Activated T-helper 17 cell treated with anti-CD3 and anti-CD28 coated beads, Interleukin-2, amount 50 U/mL, for 72 hours (primary cell): ENCODE data around the gene DLG2. TPM values are rescaled to one million over a fixed set of nuclear protein-coding genes. Genes with fewer than 3 reads are reported as not detected.

Experiments
- ATAC-seq: fragments of 150-1000 bp; cut with Tn5 transposase; replicated peaks from 2 replicates; pipeline ENCODE4 v1.10.0; 2021; ENCODE audit warnings: mild to moderate bottlenecking, moderate library complexity
- H3K27ac Mint-ChIP-seq: one replicate; pipeline ENCODE4 v1.8.0; 2022; ENCODE audit warnings: mixed read lengths
- H3K27me3 Mint-ChIP-seq: one replicate; pipeline ENCODE4 v1.8.0; 2022; ENCODE audit warnings: mixed read lengths
- H3K36me3 Mint-ChIP-seq: one replicate; pipeline ENCODE4 v1.8.0; 2022; ENCODE audit warnings: low read depth, mild to moderate bottlenecking, mixed read lengths
- H3K4me1 Mint-ChIP-seq: one replicate; pipeline ENCODE4 v1.8.0; 2022; ENCODE audit warnings: mixed read lengths
- H3K4me3 Mint-ChIP-seq: one replicate; pipeline ENCODE4 v1.8.0; 2022; ENCODE audit warnings: mild to moderate bottlenecking, mixed read lengths
- H3K9me3 Mint-ChIP-seq: one replicate; pipeline ENCODE4 v1.8.0; 2022; ENCODE audit warnings: mixed read lengths
- total RNA-seq, 2 donors: library from RNA; stranded (reverse); gene quantifications; one replicate each; pipeline ENCODE4 v1.2.3, GENCODE V29; 2022

DLG2 gene
- total RNA-seq, 2 donors from 2014 or later, result 1.5 to 1.9 TPM

DNA sequence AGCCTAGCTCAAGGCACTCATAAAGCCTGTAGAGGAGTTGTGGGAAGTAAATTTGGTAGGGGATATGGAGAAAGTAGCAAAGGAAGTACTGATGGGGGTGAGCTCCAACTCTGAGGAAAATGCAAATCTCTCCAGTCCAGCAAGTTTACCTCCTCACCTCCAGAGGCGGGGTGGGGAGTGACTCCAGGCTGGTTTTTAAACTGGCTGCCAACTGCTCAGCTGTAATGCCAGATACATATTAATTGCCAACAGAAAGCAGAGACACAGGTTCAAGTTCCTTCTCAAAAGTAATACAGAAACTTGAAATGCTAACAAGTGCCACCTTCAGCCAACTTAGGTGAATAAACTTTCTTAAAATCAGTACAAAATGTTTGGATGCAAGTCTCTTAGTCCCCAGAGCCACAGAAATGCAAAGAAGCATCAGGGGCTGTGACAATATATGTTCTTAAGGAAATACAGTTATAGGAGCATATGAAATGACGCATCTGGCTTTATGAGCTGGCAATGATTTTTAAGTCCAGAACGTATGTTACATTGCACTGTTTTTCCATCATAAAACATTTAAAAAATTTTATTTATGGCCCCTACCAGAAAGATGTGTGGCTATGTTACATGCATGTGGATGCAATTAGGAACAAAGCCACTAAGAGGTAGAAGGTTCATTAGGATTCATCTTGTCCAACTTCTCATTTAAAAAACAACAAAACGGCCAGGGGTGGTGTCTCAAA, 1904.6 kb downstream of the DLG2 start:
- Mint-ChIP-seq H3K27me3 (peaks cover 9% of the 10 kb centered on the region), H3K4me1 (no peaks in the 10 kb centered on the region), H3K9me3 (no peaks in the 10 kb centered on the region), H3K27ac (no peak overlapping the region), H3K36me3 (no peaks in the 10 kb centered on the region), H3K4me3 (no peak overlapping the region)
- no peak for ATAC-seq

- Mint-ChIP-seq H3K4me1 (no peaks in the 10 kb centered on the region), H3K9me3 (no peaks in the 10 kb centered on the region), H3K27me3 (peaks cover 4% of the 10 kb centered on the region), H3K27ac (no peak overlapping the region), H3K4me3 (no peak overlapping the region), H3K36me3 (no peaks in the 10 kb centered on the region)
- ATAC-seq, result no peak
Measured at GRCh38 chr11:83721263-83721662, 1905.9 kb downstream of the DLG2 start.

GRCh38 chr11:83720675-83721074, 1906.5 kb downstream of the DLG2 start:
- no peaks in the 10 kb centered on the region for H3K4me1 Mint-ChIP-seq
- H3K27me3 Mint-ChIP-seq, result peaks cover 4% of the 10 kb centered on the region
- ATAC-seq, result no peak
- H3K36me3 Mint-ChIP-seq, result no peaks in the 10 kb centered on the region
- no peak overlapping the region for H3K27ac Mint-ChIP-seq
- no peaks in the 10 kb centered on the region for H3K9me3 Mint-ChIP-seq
- no peak overlapping the region for H3K4me3 Mint-ChIP-seq

DNA sequence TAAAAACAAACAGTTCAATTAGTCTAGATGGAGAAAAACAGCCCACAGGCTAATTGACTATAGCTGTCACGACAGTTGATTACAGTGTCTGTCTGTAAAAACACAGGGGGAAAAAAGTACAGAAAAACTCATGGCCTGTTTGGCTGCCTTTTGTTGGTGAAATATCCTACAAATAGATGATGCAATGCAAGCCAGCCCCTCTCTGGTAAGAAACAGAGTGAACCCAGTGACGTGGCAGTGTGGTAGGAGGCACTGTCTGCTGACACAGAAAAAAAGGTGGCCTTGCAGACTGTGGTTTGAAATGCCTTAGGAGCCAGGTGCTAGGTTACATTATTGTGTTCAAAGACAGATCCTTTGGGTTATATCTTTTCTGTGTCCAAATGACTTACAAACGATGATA, 1909.6 kb downstream of the DLG2 start:
- no peaks in the 10 kb centered on the region for H3K36me3 Mint-ChIP-seq
- H3K9me3 Mint-ChIP-seq, result no peaks in the 10 kb centered on the region
- no peak overlapping the region for H3K27ac Mint-ChIP-seq
- no peak for ATAC-seq
- H3K4me1 Mint-ChIP-seq, result no peaks in the 10 kb centered on the region
- H3K27me3 Mint-ChIP-seq, result no peaks in the 10 kb centered on the region
- no peak overlapping the region for H3K4me3 Mint-ChIP-seq

DNA sequence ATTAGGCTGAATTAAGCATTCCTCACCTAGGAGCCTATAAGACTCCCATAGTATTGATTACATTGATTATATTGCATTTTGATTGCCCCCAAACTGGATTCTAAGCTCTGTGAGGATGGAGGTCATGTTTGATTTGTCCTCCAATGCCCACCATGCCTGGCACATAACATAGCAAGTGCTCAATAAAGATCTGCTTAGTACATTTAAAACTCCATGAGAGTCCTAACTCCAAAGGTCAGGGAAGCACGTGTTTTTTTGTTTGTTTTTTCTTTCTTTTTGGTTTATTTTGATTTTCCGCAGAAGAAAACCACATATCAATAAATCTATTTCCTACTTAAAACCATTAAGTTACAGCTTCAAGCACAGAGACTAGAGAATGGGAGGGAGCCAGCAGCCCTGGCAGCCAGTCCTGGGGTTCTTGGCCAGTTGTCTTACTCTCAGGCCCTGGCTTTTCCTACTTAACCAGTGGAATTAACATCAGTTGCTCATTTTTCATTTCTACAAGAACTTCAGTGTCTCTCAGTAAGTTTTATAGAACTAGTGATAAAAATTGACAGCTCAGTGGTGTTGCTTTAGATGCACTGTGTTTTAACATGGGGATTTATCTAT, 1911.1 kb downstream of the DLG2 start:
- H3K36me3 Mint-ChIP-seq, result no peaks in the 10 kb centered on the region
- no peak overlapping the region for H3K27ac Mint-ChIP-seq
- H3K4me3 Mint-ChIP-seq, result no peak overlapping the region
- ATAC-seq, result no peak
- H3K9me3 Mint-ChIP-seq, result no peaks in the 10 kb centered on the region
- H3K4me1 Mint-ChIP-seq, result no peaks in the 10 kb centered on the region
- H3K27me3 Mint-ChIP-seq, result no peaks in the 10 kb centered on the region

DNA sequence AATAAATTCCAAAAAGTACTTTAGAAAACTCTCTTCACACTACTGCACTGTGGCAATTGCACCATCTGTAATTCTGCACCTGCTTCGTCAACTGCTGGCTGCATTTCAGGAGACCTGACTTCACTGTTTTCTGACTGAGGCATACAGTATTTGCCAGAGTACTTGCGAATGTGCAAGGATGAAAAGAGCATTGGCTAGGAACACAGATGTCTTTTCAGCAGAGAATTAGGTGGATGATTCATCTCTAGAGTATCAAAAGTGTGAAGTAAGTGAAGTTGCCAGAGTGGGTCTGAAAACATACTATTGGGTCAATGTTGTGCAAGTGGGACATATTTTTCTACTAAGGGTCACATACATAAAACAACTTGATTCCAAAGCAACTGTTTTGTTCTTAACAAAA, 1913.4 kb downstream of the DLG2 start:
- Mint-ChIP-seq H3K27me3 (no peaks in the 10 kb centered on the region), H3K4me3 (no peak overlapping the region), H3K9me3 (no peaks in the 10 kb centered on the region), H3K27ac (no peak overlapping the region), H3K4me1 (no peaks in the 10 kb centered on the region), H3K36me3 (no peaks in the 10 kb centered on the region)
- no peak for ATAC-seq

GRCh38 chr11:83711106-83711527, 1916.0 kb downstream of the DLG2 start:
- Mint-ChIP-seq H3K36me3 (no peaks in the 10 kb centered on the region), H3K4me1 (no peaks in the 10 kb centered on the region), H3K27ac (no peak overlapping the region), H3K4me3 (no peak overlapping the region), H3K9me3 (no peaks in the 10 kb centered on the region), H3K27me3 (no peaks in the 10 kb centered on the region)
- no peak for ATAC-seq

- H3K27ac Mint-ChIP-seq, result no peak overlapping the region
- H3K27me3 Mint-ChIP-seq, result no peaks in the 10 kb centered on the region
- no peak for ATAC-seq
- no peaks in the 10 kb centered on the region for H3K9me3 Mint-ChIP-seq
- H3K4me1 Mint-ChIP-seq, result no peaks in the 10 kb centered on the region
- no peak overlapping the region for H3K4me3 Mint-ChIP-seq
- H3K36me3 Mint-ChIP-seq, result no peaks in the 10 kb centered on the region
Measured at GRCh38 chr11:83709434-83709833, 1917.7 kb downstream of the DLG2 start.

DNA sequence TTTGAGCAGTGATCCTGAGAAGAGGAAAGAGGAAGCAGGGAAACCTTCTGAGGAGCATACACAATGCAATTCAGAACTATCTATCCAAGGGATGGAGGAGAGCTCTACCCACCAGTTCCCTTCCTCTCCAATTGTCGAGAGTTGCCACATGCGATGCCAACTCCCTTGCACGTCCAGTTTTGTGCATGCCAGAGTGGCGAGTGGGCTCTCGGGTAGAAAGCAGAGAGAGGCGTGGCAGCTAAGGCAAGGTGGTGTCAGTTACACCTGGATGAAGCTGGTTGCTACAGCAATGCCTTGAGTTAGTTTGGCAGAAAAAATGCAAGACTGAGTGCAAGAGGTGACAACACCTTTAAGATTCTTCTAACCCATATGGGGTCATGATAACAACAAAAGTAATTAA, 1920.6 kb downstream of the DLG2 start:
- H3K4me1 Mint-ChIP-seq, result no peaks in the 10 kb centered on the region
- peaks cover 4% of the 10 kb centered on the region for H3K27me3 Mint-ChIP-seq
- H3K27ac Mint-ChIP-seq, result no peak overlapping the region
- H3K9me3 Mint-ChIP-seq, result no peaks in the 10 kb centered on the region
- no peak overlapping the region for H3K4me3 Mint-ChIP-seq
- no peaks in the 10 kb centered on the region for H3K36me3 Mint-ChIP-seq
- no peak for ATAC-seq

DNA sequence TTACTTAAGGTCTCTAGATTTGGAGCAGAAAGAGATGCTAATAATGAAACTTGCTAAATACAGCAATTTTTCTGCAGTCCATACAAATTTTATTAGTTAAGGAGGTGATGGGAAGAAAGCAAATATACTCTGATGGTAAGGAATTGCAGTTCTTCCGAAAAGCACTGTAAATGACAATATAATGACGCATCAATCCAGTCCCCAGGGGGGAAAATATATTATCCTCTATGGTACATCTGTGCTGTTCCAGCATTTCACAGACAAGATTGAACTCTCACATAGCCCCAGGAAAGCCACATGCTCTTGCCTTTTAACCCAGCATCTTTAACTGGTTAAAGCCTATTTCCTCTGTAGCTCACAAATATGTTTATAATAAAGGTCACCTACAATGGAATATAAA, 1924.3 kb downstream of the DLG2 start:
- Mint-ChIP-seq H3K9me3 (no peaks in the 10 kb centered on the region), H3K36me3 (no peaks in the 10 kb centered on the region), H3K4me3 (no peak overlapping the region), H3K4me1 (no peaks in the 10 kb centered on the region), H3K27ac (no peak overlapping the region), H3K27me3 (peaks cover 9% of the 10 kb centered on the region)
- ATAC-seq, result no peak

GRCh38 chr11:83697518-83697917, 1929.6 kb downstream of the DLG2 start:
- no peak overlapping the region for H3K27ac Mint-ChIP-seq
- H3K36me3 Mint-ChIP-seq, result no peaks in the 10 kb centered on the region
- no peaks in the 10 kb centered on the region for H3K9me3 Mint-ChIP-seq
- H3K27me3 Mint-ChIP-seq, result peaks cover 6% of the 10 kb centered on the region
- no peak for ATAC-seq
- H3K4me1 Mint-ChIP-seq, result no peaks in the 10 kb centered on the region
- H3K4me3 Mint-ChIP-seq, result no peak overlapping the region

- H3K9me3 Mint-ChIP-seq, result no peaks in the 10 kb centered on the region
- peaks cover 6% of the 10 kb centered on the region for H3K27me3 Mint-ChIP-seq
- ATAC-seq, result no peak
- no peaks in the 10 kb centered on the region for H3K4me1 Mint-ChIP-seq
- H3K36me3 Mint-ChIP-seq, result no peaks in the 10 kb centered on the region
- no peak overlapping the region for H3K27ac Mint-ChIP-seq
- no peak overlapping the region for H3K4me3 Mint-ChIP-seq
Measured at GRCh38 chr11:83695046-83695445, 1932.1 kb downstream of the DLG2 start.

DNA sequence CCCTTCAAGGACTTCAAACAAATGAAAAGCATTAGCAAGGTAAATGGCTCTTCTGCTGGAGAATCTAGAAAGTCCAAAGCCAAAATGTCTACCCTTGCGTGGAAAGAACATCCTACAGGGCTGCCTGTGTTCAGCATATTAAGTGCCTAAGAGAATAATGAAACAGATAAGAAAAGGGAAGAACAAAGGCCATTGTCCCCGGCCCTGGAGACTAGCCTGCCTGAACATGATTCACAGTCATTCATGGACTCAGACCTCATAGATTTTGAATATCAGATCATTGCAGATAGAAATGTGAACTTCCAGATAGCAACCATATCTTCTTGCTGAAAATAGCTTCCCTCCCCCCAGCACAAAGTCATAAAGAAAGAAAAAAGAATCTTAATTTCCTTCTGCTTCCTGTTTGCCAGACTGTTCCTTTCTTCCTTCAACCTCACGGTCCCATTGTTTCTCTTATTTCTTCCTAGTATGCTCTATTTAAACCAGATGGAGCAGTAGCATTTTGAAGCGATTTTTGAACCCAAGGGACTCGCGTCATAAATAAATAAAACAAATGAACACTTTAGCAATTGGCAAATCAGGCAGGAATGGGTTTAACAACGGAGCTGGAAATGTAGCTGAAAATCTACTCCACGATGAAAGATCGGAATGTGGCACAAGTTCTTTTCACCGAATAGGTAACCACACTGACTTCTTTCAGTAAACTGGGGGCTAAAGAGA, 1932.8 kb downstream of the DLG2 start:
- Mint-ChIP-seq H3K27ac (no peak overlapping the region), H3K4me3 (no peak overlapping the region), H3K9me3 (no peaks in the 10 kb centered on the region), H3K4me1 (no peaks in the 10 kb centered on the region), H3K27me3 (peaks cover 3% of the 10 kb centered on the region), H3K36me3 (no peaks in the 10 kb centered on the region)
- ATAC-seq, result no peak

DNA sequence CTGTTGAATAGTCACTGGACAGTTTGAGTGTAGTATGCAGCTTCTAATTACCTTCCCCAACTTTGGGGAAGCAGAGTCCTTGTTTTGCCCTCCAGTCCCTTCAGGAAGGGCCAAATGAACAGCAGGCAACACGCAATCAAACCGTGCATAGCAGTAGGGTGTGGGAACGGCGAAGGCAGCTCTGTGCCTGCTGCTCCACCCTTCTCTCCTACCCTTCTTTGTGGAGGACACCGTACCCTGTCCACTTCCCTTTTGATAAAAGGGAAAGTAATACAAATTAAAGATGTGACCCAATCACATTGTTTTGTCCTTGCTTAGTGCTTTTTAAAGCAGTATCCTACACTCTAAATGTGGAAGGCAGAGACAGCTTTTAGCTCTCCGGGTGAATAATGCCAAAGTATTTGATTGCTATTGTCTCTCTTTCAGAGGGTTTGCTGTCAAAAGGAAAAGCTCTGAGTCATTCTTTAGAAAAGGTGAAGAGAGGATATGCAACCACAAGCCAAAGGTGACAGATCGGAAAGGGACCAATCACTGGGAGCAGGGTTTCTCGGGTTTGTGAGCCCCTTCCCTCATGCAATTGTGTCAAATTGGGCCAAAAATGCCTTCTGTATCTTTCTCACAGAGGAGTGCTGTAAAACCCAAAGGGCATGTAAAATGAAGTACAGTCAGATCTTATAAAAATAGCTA, 1933.7 kb downstream of the DLG2 start:
- Mint-ChIP-seq H3K4me1 (no peaks in the 10 kb centered on the region), H3K9me3 (no peaks in the 10 kb centered on the region), H3K4me3 (no peak overlapping the region), H3K27me3 (peaks cover 3% of the 10 kb centered on the region), H3K27ac (no peak overlapping the region), H3K36me3 (no peaks in the 10 kb centered on the region)
- ATAC-seq, result no peak

- Mint-ChIP-seq H3K4me1 (no peaks in the 10 kb centered on the region), H3K4me3 (no peak overlapping the region), H3K36me3 (no peaks in the 10 kb centered on the region), H3K9me3 (no peaks in the 10 kb centered on the region), H3K27me3 (peaks cover 6% of the 10 kb centered on the region), H3K27ac (no peak overlapping the region)
- no peak for ATAC-seq
Measured at GRCh38 chr11:83692675-83693074, 1934.5 kb downstream of the DLG2 start.
